GM23338 (cell line): ENCODE measurements around the gene ADORA2A. TPM values are rescaled to one million over a fixed set of nuclear protein-coding genes. Genes with fewer than 3 reads are reported as not detected.

Experiments
- ATAC-seq: fragments of 200-7000 bp; cut with Tn5 transposase; 3 replicates; pipeline ENCODE4 v1.9.1; 2020
- DNase-seq: peaks from one replicate; pipeline ENCODE4 v3.0.0-alpha.2; 2015; ENCODE audit warnings: low spot score
- H2AFZ ChIP-seq: fragments of 200-600 bp; sonication (generic); 2 replicates; pipeline ENCODE4 v1.8.0; 2016; ENCODE audit warnings: antibody characterized with exemption, mild to moderate bottlenecking, moderate library complexity
- H3F3A ChIP-seq: fragments of 200-600 bp; sonication (generic); replicated peaks from 2 replicates; pipeline ENCODE4 v1.8.0; 2017; ENCODE audit warnings: antibody characterized with exemption, mixed run types, low read depth
- H3K27ac ChIP-seq: fragments of 200-600 bp; sonication (generic); 2 replicates; pipeline ENCODE4 v1.6.1; 2016; ENCODE audit warnings: low read depth
- H3K27me3 ChIP-seq: fragments of 200-600 bp; sonication (generic); 2 replicates; pipeline ENCODE4 v1.8.0; 2016; ENCODE audit warnings: mild to moderate bottlenecking, mixed run types, moderate library complexity; ENCODE audit not compliant: insufficient read depth
- H3K36me3 ChIP-seq: fragments of 200-600 bp; sonication (generic); 2 replicates; pipeline ENCODE4 v1.8.0; 2016; ENCODE audit warnings: mild to moderate bottlenecking; ENCODE audit not compliant: insufficient read depth
- H3K4me1 ChIP-seq: fragments of 200-600 bp; sonication (generic); 2 replicates; pipeline ENCODE4 v1.8.0; 2016; ENCODE audit warnings: mild to moderate bottlenecking, moderate library complexity; ENCODE audit not compliant: insufficient read depth
- H3K4me2 ChIP-seq: fragments of 200-600 bp; sonication (generic); 2 replicates; pipeline ENCODE4 v1.7.1; 2017; ENCODE audit warnings: mixed run types
- H3K4me3 ChIP-seq: fragments of 200-600 bp; sonication (generic); 2 replicates; pipeline ENCODE4 v1.6.1; 2016; ENCODE audit warnings: mixed run types
- H3K79me2 ChIP-seq: fragments of 200-600 bp; sonication (generic); replicated peaks from 2 replicates; pipeline ENCODE4 v1.8.0; 2017; ENCODE audit warnings: mild to moderate bottlenecking; ENCODE audit not compliant: insufficient read depth
- H3K9me2 ChIP-seq: fragments of 200-600 bp; sonication (generic); 2 replicates; pipeline ENCODE4 v1.8.0; 2017; ENCODE audit not compliant: insufficient read depth
- H4K20me1 ChIP-seq: fragments of 200-600 bp; sonication (generic); replicated peaks from 2 replicates; pipeline ENCODE4 v1.8.0; 2017; ENCODE audit warnings: mild to moderate bottlenecking; ENCODE audit not compliant: insufficient read depth
- H3K27ac Mint-ChIP-seq: 2 replicates; pipeline ENCODE4 v1.8.0; 2020; ENCODE audit warnings: inconsistent platforms, mild to moderate bottlenecking, moderate library complexity, mixed read lengths
- H3K27me3 Mint-ChIP-seq: 3 replicates; pipeline ENCODE4 v1.8.0; 2022; ENCODE audit warnings: low read depth, mild to moderate bottlenecking, moderate library complexity, mixed read lengths, inconsistent platforms; ENCODE audit not compliant: insufficient read depth, poor library complexity
- H3K36me3 Mint-ChIP-seq: 3 replicates; pipeline ENCODE4 v1.8.0; 2021; ENCODE audit warnings: low read depth, mild to moderate bottlenecking, inconsistent platforms, moderate library complexity, mixed read lengths
- H3K4me1 Mint-ChIP-seq: 3 replicates; pipeline ENCODE4 v1.8.0; 2020; ENCODE audit warnings: mild to moderate bottlenecking, inconsistent platforms, mixed read lengths
- H3K4me3 Mint-ChIP-seq: 3 replicates; pipeline ENCODE4 v1.8.0; 2021; ENCODE audit warnings: moderate library complexity, mild to moderate bottlenecking, inconsistent platforms, mixed read lengths
- H3K9me3 Mint-ChIP-seq: 3 replicates; pipeline ENCODE4 v1.8.0; 2020; ENCODE audit warnings: moderate library complexity, mild to moderate bottlenecking, inconsistent platforms, mixed read lengths
- CREB1 ChIP-seq: fragments of 250-450 bp; sonication (Bioruptor Pico); IDR thresholded peaks from 2 replicates; pipeline ENCODE4 v1.5.0; 2020; ENCODE audit warnings: low read depth, mild to moderate bottlenecking, moderate library complexity
- ETS1 ChIP-seq: IDR thresholded peaks from 2 replicates; pipeline ENCODE4 v1.6.1; 2016; ENCODE audit warnings: antibody characterized with exemption
- EZH2 ChIP-seq: fragments of 200-600 bp; sonication (generic); IDR thresholded peaks from one replicate; pipeline ENCODE4 v1.8.0; 2017; ENCODE audit warnings: antibody characterized with exemption, mild to moderate bottlenecking, low read depth; ENCODE audit not compliant: unreplicated experiment
- EZH2phosphoT487 ChIP-seq: fragments of 200-600 bp; sonication (generic); IDR thresholded peaks from one replicate; pipeline ENCODE4 v1.8.1; 2018; ENCODE audit warnings: antibody characterized with exemption; ENCODE audit not compliant: unreplicated experiment
- JUNB ChIP-seq: IDR thresholded peaks from one replicate; pipeline ENCODE4 v1.6.1; 2016; ENCODE audit warnings: antibody characterized with exemption; ENCODE audit not compliant: unreplicated experiment
- POLR2AphosphoS5 ChIP-seq: IDR thresholded peaks from 2 replicates; pipeline ENCODE4 v1.6.1; 2016; ENCODE audit warnings: antibody characterized with exemption, low read depth
- STAT1 ChIP-seq: IDR thresholded peaks from one replicate; pipeline ENCODE4 v1.6.1; 2016; ENCODE audit warnings: antibody characterized with exemption; ENCODE audit not compliant: unreplicated experiment
- ZNF114 ChIP-seq: fragments of 250-450 bp; sonication (Bioruptor Pico); IDR thresholded peaks from 2 replicates; pipeline ENCODE4 v1.5.0; 2020; ENCODE audit warnings: mild to moderate bottlenecking, moderate library complexity
- ZNF331 ChIP-seq: fragments of 250-450 bp; sonication (Bioruptor Pico); IDR thresholded peaks from 2 replicates; pipeline ENCODE4 v1.5.0; 2020; ENCODE audit warnings: low read depth, mild to moderate bottlenecking, moderate library complexity
- ZNF462 ChIP-seq: fragments of 250-450 bp; sonication (Bioruptor Pico); IDR thresholded peaks from 2 replicates; pipeline ENCODE4 v1.5.0; 2020; ENCODE audit warnings: mild to moderate bottlenecking, moderate library complexity
- polyA plus RNA-seq: library from polyadenylated mRNA; unstranded; fragments of >200 nt; fragmentation: Nextera tagmentation; extraction: Ambion mirVana; gene quantifications from 2 replicates; pipeline ENCODE4 v1.2.1, GENCODE V29; 2016
- total RNA-seq: library from RNA; depleted of rRNA; stranded (reverse); fragments of >200 nt; shearing (Covaris generic); gene quantifications from 2 replicates; pipeline ENCODE4 v1.2.3, GENCODE V29; 2014
- TF ChIP-seq, protein P1 (sequence below): IDR thresholded peaks from one replicate; pipeline ENCODE4 v1.6.1; 2018; ENCODE audit warnings: antibody characterized with exemption; ENCODE audit not compliant: unreplicated experiment
- TF ChIP-seq, protein P2 (sequence below), 2 experiments: fragments of 200-600 bp in 1 of 2; sonication (generic) in 1 of 2; conservative IDR thresholded peaks; 2 replicates each; pipeline versions ENCODE4 v1.5.1 to v1.6.1; 2016 to 2017; ENCODE audit warnings: antibody characterized with exemption in 2 of 2, low read depth in 2 of 2, mild to moderate bottlenecking in 2 of 2, moderate library complexity in 1 of 2

Gene ADORA2A
- total and polyA plus RNA-seq, 2 experiments from 2014 or later: 4.1 to 13.5 TPM

DNA sequence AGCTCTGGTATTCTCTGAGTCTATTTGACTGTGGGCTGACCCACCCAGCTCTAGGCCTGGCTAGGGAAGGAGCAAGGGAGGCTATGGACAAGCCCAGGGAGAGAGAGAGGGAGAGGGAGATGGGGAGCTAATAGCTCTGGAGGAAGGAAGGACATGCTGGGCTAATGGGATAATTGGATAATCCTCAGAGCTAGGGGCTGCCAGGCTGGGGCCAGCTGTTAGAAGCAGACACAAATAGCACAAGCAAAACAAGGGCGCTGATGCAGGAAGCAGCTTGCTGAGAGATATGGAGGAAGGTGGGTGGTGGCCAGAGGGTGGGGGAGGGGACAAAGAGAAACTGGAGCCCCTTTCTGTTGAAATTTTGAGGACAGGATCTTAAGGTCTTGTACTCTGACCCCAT is 23.2 kb downstream of the ADORA2A start:
- H3K27me3 ChIP-seq: no peaks in the 10 kb centered on the region
- no peak overlapping the region for H3K4me2 ChIP-seq
- DNase-seq (no peak), ATAC-seq (no peak)
- H3K4me1 Mint-ChIP-seq: peaks cover 11% of the 10 kb centered on the region
- H3K4me3 ChIP-seq: no peak overlapping the region
- no peaks in the 10 kb centered on the region for H3K79me2 ChIP-seq
- no peaks in the 10 kb centered on the region for H4K20me1 ChIP-seq
- no peaks in the 10 kb centered on the region for H3K36me3 ChIP-seq
- no peak overlapping the region for H3K27ac Mint-ChIP-seq
- no peaks in the 10 kb centered on the region for H3K9me3 Mint-ChIP-seq
- H3K4me1 ChIP-seq: 0 out of 2 replicates have a peak, but pooled peaks cover 4% of the 10 kb centered on the region
- peaks cover 4% of the 10 kb centered on the region for H3K27me3 Mint-ChIP-seq
- peaks cover 4% of the 10 kb centered on the region; the same call in 1 of the 2 replicates for H3K9me2 ChIP-seq
- no peaks in the 10 kb centered on the region for H3F3A ChIP-seq
- no peaks in the 10 kb centered on the region for H3K36me3 Mint-ChIP-seq
- TF ChIP-seq EZH2 (no peak), JUNB (no peak), POLR2AphosphoS5 (no peak), EZH2phosphoT487 (no peak), ZNF114 (CRISPR knock-in tag) (no peak), STAT1 (no peak), ZNF331 (CRISPR knock-in tag) (no peak), ETS1 (no peak), CREB1 (no peak), ZNF462 (CRISPR knock-in tag) (no peak)
- TF ChIP-seq, protein P1, sequence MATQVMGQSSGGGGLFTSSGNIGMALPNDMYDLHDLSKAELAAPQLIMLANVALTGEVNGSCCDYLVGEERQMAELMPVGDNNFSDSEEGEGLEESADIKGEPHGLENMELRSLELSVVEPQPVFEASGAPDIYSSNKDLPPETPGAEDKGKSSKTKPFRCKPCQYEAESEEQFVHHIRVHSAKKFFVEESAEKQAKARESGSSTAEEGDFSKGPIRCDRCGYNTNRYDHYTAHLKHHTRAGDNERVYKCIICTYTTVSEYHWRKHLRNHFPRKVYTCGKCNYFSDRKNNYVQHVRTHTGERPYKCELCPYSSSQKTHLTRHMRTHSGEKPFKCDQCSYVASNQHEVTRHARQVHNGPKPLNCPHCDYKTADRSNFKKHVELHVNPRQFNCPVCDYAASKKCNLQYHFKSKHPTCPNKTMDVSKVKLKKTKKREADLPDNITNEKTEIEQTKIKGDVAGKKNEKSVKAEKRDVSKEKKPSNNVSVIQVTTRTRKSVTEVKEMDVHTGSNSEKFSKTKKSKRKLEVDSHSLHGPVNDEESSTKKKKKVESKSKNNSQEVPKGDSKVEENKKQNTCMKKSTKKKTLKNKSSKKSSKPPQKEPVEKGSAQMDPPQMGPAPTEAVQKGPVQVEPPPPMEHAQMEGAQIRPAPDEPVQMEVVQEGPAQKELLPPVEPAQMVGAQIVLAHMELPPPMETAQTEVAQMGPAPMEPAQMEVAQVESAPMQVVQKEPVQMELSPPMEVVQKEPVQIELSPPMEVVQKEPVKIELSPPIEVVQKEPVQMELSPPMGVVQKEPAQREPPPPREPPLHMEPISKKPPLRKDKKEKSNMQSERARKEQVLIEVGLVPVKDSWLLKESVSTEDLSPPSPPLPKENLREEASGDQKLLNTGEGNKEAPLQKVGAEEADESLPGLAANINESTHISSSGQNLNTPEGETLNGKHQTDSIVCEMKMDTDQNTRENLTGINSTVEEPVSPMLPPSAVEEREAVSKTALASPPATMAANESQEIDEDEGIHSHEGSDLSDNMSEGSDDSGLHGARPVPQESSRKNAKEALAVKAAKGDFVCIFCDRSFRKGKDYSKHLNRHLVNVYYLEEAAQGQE: no peak
- TF ChIP-seq, protein P2, sequence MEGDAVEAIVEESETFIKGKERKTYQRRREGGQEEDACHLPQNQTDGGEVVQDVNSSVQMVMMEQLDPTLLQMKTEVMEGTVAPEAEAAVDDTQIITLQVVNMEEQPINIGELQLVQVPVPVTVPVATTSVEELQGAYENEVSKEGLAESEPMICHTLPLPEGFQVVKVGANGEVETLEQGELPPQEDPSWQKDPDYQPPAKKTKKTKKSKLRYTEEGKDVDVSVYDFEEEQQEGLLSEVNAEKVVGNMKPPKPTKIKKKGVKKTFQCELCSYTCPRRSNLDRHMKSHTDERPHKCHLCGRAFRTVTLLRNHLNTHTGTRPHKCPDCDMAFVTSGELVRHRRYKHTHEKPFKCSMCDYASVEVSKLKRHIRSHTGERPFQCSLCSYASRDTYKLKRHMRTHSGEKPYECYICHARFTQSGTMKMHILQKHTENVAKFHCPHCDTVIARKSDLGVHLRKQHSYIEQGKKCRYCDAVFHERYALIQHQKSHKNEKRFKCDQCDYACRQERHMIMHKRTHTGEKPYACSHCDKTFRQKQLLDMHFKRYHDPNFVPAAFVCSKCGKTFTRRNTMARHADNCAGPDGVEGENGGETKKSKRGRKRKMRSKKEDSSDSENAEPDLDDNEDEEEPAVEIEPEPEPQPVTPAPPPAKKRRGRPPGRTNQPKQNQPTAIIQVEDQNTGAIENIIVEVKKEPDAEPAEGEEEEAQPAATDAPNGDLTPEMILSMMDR (conservative IDR thresholded peaks at IDR 0.05; ENCODE audit: low read depth in 2 of 2): no peak
- no peak overlapping the region for H3K27ac ChIP-seq
- H3K4me3 Mint-ChIP-seq: no peak overlapping the region
- 0 out of 2 replicates have a peak overlapping the region, but pooled peaks have one; percentile 24 for H2AFZ ChIP-seq
